HG03280 (cell line): ENCODE measurements around the gene SCAF4.
"Not testable (repeated sequence)": the region's sequence is repeated elsewhere in the genome, so short reads cannot be mapped to it uniquely, and the experiment has no call there.

ENCODE experiments used
- ATAC-seq: cut with Tn5 transposase; IDR thresholded peaks from one replicate; pipeline ENCODE4 v1.9.1; 2021; ENCODE audit warnings: mild to moderate bottlenecking, moderate library complexity; ENCODE audit not compliant: unreplicated experiment

The SCAF4 gene

DNA sequence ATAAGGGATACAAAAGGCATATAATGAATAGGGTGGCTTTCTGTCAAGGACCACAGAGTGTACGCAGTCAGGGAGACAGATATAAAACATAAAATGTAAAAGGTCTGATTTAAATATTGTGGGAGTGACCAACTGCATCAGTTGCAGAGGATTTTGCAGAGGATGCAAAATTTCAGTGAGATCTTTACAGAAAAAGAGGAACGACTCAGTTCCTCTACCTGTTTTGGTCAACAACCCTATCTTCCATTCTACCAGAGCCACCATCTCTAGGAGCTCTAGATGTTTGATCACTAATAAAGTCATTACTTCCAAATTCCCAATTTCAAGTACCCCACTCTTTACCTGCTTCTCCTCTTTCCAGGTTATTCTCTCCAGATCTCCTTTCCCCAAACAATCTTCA, 56.0 kb downstream of the SCAF4 start:
- ATAC-seq = no peak

DNA sequence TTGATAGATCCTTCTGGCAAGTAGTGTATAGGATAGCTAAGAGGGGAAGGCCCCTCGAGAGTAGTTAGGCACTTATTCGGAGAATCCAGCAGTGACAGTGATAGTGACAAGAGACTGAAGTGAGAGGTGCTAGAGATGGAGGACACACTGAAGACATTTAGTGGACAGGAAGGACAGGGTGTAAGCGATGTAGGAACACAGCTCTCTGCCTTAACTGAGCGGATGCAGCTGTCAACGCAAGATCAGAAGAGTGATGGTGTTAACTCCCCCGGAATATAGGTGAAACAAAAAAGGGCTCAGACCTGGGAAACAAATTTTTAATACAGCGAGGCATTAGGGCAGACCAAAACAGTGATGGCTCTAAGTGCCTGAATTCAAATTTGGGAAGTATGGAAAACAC, 56.6 kb downstream of the SCAF4 start:
- no peak for ATAC-seq

DNA sequence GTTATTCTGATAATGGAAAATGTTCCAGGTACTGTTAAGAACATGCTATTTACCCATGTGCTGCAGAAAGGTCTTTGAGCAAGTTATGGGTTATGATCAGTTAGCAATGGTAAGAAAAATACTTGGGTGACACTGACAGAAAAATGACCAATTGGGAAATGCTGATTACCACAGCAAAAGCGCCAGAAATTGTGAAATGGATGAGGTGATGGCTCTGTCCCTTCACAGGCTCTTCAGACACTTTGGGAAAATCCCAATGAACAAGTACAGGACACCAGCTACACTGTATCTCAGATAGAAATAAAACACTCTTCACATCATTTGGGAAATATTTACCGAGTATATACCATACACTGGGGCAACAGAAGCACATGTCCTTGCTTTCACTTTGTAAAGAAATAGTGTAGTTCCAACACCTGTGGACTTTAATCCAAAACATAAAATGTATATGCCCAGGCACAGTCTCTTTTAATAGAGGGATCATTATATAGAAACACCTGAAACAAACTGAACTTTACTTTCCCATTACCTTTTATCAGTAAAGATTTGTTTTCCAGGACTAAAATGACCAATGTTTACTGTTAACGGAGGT, 58.5 kb downstream of the SCAF4 start:
- ATAC-seq = no peak

DNA sequence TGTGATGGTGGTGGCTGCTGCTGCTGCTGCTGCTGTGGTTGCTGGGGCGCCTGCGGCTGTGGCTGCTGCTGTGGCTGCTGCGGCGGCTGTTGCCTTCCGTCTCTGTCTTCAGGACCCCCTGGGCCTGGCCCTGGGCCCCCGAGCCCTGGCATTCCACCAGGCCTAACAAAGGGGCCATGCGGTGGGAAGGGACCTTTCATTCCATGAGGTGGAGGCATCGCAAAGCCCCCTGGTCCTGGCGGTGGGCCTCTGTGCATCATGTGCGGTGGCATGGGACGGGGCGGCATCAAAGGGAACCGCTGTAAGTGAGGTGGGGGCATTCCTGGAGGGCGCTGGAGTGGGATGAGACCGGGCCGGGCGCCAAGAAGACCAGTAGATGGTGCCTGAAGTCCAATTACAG, 60.0 kb downstream of the SCAF4 start:
- no peak for ATAC-seq

DNA sequence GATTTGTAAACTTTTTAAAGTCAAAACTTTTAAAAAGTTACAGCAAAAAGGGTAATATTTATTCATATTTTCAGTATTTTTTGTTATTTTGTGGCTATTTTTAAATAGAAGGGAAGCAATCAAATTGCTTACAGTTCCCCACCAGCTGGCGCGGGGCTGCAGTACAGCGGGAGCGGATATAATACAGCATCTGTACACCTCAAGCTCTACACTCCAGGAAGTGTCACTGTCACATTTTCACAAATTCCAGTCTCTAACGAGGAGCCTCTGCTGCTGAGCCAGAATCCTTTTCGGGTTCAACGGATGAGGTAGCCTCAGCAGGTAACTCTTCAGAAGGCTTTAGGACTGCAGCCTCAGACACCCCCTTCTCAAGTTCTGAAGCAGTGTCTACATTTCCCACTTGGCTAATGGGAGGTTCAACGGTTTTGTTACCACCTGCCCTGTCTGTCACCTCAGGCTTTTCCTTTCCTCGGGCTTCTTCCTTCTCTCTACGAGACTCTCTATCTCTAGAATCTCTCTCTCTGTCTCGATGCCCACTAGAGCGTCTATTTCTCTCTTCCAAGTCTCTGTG, 60.7 kb downstream of the SCAF4 start:
- ATAC-seq = no peak

DNA sequence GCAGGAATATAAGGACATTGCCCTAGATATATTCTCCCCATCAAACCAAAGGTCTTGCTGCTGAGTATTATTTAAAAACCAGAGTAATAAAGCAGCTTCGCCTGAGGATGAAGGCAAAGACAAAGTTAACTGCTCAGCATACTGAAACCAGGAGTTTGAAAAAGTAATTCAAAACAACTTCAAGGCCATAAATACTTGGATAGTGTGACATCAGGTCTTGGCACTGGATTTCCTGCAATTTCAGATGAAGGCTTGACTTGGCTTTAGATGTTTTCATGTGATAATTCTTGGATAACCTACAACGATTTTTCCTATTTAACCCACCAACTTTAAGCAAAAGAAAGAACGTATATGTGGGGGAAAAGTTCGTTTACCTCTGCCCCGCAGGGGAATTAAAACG, 61.8 kb downstream of the SCAF4 start:
- ATAC-seq = no peak

DNA sequence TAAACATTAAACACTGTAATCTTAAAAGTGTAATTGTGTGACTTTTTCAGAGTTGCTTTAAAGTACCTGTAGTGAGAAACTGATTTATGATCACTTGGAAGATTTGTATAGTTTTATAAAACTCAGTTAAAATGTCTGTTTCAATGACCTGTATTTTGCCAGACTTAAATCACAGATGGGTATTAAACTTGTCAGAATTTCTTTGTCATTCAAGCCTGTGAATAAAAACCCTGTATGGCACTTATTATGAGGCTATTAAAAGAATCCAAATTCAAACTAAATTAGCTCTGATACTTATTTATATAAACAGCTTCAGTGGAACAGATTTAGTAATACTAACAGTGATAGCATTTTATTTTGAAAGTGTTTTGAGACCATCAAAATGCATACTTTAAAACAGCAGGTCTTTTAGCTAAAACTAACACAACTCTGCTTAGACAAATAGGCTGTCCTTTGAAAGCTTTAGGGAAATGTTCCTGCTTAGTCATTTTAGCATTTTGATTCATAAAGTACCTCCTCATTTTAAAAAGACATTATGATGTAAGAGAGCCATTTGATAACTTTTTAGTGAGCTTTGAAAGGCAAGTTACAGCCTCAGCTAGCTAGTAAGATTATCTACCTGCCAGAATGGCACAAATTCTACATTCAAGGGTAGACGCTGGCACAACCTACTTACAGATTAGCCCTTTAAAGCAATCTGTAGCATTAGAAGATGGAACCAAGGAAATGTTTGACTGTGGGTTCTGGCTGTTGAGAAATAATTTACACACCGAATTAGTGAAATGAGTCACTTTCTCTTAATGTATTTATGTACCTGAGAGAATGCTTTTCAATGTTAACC, 63.0 kb downstream of the SCAF4 start:
- ATAC-seq = no peak

DNA sequence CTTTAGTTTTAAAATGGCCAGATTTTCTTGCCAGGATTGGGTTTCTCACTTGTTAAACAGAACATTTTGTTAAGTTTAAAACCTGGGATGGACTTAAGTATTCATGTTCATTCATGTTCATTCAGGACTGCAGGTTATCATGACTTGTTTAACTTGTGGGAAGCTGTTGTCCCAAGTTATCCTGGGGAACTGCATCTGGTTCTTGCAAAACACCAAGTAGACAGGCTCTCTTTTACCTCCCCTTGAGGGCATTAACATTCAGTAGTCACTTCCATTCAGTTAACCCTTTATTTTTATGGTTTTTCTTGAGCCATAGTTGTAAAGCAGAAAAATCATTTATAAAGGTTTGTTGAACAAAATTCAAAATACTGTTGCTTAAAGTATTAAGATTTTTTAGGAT, 64.3 kb downstream of the SCAF4 start:
- ATAC-seq = no peak

DNA sequence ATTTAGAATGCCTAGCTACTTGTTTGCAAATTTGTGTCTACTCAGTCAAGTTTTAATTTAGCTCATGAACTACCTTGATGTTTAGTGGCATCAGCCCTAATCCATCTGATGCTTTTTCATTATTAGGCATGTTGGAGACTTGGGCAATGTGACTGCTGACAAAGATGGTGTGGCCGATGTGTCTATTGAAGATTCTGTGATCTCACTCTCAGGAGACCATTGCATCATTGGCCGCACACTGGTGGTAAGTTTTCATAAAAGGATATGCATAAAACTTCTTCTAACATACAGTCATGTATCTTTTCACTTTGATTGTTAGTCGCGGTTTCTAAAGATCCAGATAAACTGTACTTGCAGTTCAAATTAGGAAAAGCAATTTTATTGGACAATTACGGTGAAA, 64.8 kb downstream of the SCAF4 start:
- no peak for ATAC-seq

DNA sequence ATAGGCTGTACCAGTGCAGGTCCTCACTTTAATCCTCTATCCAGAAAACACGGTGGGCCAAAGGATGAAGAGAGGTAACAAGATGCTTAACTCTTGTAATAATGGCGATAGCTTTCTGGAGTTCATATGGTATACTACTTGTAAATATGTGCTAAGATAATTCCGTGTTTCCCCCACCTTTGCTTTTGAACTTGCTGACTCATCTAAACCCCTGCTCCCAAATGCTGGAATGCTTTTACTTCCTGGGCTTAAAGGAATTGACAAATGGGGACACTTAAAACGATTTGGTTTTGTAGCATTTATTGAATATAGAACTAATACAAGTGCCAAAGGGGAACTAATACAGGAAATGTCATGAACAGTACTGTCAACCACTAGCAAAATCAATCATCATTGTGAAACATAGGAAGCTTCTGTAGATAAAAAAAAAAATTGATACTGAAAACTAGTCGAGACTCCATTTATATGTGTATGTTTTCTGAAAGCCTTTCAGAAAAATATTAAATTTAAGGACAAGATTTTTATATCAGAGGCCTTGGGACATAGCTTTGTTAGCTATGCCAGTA, 65.4 kb downstream of the SCAF4 start:
- ATAC-seq = no peak

DNA sequence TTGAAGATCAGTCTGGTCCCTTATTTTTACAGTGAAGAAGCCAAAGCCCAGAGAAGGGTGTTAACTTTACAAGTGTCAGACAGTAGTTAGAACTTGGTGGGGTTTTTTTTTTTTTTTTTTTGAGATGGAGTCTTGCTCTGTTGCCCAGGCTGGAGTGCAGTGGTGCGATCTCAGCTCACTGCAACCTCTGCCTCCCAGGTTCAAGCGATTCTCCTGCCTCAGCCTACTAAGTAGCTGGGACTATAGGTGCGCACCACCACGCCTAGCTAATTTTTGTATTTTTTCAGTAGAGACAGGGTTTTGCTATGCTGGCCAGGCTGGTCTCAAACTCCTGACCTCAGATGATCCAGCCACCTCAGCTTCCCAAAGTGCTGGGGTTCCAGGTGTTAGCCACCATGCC, 66.0 kb downstream of the SCAF4 start:
- ATAC-seq = not testable (repeated sequence)

DNA sequence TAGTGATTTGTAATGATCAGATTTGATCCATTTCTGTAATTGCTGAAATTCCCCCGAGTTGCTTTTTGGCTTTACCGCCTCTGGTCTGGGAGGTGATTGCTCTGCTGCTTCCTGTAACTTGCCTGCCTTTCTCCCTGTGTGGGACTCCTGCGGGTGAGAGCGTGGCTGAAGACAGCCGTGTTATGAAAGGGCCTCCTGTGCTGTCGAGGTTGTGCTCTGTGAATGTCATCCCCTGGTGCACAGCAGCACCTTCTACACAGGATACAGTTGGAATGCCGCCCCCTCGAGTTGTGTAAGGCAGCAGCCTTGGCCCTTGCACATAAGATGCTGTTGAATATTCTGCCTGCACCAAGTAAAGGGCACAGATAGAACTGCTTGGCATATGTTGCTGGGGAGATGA, 66.5 kb downstream of the SCAF4 start:
- ATAC-seq = no peak

DNA sequence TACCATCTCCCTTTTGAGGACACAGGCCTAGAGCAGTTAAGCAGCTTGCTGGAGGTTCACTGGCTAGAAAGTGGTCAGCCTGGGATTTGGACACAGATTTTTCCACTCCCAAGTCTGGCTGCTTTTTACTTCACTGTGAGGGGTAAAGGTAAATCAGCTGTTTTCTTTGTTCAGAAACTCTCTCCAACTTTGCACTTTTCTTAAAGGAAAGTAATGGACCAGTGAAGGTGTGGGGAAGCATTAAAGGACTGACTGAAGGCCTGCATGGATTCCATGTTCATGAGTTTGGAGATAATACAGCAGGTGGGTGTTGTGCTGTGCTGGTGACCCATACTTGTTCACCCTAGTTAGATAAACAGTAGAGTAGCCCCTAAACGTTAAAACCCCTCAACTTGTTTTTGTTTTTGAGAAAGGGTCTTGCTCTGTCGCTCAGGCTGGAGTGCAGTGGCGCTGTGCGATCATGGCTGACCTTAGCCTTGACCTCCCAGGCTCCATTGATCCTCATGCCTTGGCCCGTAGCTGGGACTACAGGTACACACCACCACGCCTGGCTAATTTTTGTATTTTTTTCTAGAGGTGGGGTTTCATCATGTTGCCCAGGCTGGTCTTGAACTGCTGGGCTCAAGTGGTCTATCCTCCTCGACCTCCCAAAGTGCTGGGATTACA, 68.2 kb downstream of the SCAF4 start:
- no peak for ATAC-seq

DNA sequence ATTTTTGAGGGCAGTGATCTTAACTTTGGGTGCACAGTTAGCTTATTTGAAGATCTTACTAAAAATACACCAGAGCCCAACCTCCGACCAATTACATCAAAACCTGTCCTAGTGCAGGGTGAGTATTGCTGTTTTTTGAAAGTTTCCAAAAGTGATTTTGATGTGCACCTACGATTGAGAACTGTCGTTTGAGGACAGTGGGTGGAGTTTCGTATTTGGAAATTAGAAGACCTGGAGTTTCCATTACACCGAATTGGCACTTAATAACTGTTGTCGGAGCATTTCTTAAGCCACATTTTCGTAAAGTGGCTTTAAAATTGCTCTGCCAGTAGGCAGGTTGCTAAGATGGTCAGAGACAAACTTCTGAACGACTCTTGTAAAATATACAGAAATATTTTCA, 71.3 kb downstream of the SCAF4 start:
- no peak for ATAC-seq

DNA sequence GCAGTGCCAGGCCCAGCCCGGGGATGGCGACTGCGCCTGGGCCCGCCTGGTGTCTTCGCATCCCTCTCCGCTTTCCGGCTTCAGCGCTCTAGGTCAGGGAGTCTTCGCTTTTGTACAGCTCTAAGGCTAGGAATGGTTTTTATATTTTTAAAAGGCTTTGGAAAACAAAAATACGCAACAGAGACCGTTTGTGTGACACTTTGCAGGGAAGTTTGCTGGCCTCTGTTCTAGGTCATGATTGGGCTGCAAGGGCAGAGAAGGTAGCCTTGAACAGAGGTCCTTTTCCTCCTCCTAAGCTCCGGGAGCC, 71.7 kb downstream of the SCAF4 start:
- peak; percentile 28 for ATAC-seq

DNA sequence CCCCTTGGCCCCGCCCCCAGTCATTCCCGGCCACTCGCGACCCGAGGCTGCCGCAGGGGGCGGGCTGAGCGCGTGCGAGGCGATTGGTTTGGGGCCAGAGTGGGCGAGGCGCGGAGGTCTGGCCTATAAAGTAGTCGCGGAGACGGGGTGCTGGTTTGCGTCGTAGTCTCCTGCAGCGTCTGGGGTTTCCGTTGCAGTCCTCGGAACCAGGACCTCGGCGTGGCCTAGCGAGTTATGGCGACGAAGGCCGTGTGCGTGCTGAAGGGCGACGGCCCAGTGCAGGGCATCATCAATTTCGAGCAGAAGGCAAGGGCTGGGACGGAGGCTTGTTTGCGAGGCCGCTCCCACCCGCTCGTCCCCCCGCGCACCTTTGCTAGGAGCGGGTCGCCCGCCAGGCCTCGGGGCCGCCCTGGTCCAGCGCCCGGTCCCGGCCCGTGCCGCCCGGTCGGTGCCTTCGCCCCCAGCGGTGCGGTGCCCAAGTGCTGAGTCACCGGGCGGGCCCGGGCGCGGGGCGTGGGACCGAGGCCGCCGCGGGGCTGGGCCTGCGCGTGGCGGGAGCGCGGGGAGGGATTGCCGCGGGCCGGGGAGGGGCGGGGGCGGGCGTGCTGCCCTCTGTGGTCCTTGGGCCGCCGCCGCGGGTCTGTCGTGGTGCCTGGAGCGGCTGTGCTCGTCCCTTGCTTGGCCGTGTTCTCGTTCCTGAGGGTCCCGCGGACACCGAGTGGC, 72.2 kb downstream of the SCAF4 start, which contains the start of gene SOD1:
TSS of gene SOD1 (plus strand) at position 158 of the 723 bp plus-strand sequence. CDS start at position 235, 77 bp downstream.
- peak; percentile 94 for ATAC-seq

DNA sequence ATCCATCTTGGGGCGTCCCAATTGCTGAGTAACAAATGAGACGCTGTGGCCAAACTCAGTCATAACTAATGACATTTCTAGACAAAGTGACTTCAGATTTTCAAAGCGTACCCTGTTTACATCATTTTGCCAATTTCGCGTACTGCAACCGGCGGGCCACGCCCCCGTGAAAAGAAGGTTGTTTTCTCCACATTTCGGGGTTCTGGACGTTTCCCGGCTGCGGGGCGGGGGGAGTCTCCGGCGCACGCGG, 72.7 kb downstream of the SCAF4 start:
- peak; percentile 20 for ATAC-seq

DNA sequence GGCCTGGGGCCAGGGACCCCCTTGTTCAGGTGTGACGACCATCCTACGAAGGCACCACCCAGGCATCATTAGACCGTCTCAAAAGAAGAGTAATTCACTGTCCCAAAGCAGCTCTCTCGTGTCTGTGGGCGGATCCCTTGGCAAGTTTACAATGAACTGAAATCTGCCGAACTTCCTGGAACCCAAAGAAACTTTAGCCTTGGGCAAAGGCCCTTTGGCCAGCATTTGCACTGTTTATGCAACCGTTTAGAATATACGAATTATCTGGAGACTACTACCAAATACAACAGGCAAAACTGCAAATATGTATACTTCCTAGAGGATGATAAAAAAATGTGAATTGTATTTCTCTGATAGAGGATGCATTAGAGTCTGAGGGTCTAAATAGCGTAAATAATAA, 73.9 kb downstream of the SCAF4 start:
- no peak for ATAC-seq

DNA sequence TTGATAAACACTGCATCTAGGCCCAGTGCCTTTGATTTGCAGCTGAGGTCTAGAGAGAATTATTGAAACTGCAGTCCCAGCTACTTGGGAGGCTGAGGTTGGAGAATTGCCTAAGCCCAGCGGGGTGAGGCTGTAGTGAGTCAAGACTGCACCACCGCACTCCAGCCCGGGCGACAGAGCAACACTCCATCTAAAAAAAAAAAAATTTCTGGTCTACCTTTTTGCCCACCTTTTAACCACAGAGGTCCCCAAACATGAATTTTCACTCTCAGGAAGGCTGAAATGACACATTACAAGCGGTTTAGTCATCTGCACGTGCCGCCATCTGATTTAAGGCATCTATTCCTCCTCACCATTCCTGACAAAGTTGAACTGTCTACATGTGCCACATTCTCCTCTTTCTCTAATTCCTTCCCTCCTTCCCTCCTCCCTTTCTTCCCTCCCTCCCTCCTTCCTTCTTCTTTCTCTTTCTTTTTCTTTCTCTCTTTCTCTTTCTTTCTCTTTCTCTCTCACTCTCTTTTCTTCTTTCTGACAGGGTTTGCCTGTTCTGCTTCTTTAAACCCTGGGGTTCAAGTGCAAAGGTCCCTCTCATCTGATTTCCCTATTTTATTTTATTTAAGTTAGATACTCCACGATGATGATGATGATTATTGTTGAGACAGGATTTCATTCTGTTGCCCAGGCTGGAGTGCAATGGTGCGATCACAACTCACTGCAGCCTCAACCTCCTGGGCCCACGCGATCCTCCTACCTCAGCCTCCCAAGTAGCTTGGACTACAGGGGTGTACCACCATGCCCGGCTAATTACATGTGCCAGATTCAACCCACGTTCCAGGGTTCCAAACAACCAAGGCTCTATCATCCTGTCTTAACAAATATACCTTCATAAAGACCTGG, 75.5 kb downstream of the SCAF4 start:
- no peak for ATAC-seq
